ENCODE measurements around the gene DDX23. TPM values are rescaled to one million over a fixed set of nuclear protein-coding genes. Genes with fewer than 3 reads are reported as not detected.

The DDX23 gene
- total and polyA plus RNA-seq, 3 experiments from 2014 or later = 51.0 to 148 (median 147) TPM

DNA sequence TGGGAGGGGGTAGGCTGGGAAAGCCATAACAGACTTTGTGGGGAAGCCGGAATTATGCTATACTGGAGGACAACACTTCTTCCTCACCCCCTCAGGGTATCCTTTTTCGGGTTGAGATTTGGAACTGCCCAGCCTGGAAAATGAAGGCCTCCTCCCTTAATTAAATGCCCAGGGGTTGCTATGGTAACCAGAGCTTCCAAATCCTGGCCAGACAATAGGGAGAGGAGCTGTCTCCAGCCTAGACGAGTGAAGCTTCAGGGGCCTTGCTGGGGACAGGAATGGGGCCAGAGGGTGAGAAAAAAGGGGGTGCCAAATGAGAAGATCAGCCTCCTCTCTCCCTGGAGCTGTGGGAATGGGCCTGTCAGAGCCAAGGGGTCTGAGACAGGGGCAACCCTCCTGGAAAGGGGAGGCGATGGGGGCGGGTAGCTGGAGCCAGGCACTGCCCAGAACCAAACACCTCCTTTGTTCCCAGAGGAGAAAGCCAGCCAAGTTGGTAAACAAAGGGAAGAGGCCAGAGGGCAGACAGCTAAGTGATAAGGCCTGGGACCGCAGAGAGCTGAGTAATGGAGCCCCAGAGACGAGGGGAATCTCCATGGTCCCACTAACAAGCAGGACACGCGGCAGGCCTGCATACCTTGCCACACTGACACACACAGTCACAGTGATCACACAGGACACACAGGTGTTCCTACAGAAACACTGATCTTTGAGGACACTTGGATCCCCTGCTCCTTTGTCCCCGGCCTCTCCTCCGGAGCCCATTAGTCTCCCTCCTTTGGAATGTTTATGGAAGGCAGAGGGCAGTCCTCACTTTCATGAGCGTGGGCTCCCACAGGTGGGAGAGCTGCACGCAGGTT lies 31.6 kb upstream of the DDX23 start:
- H3K4me1 ChIP-seq (ENCODE audit: insufficient read depth, low read length) = no peaks in the 10 kb centered on the region
- Mint-ChIP-seq H3K4me3 (no peak overlapping the region), H3K4me1 (peaks cover 0 to 2% (median 0%) of the 10 kb centered on the region in 3 donors), H3K27me3 (peaks cover 12 to 30% of the 10 kb centered on the region in 2 donors), H3K36me3 (peaks cover 0 to 3% (median 0%) of the 10 kb centered on the region in 3 donors), H3K9me3 (no peaks in the 10 kb centered on the region), H3K27ac (no peak overlapping the region)
- no peak overlapping the region for H3K27ac ChIP-seq (ENCODE audit: low read depth, low read length)
- ChIA-PET POLR2A (interaction anchor here (1.0 to 1.3 kb wide), 2 partner anchors 18 to 31 kb away, joined by 3 to 12 read pairs; partner anchors contain the start of genes DDX23 and RND1), CTCF (interaction anchor here (0.8 to 1.4 kb wide), 5 partner anchors 8 to 95 kb away, joined by 3 to 4 read pairs (median 3); partner anchors contain the start of gene WNT1)
- H3K36me3 ChIP-seq (ENCODE audit: insufficient read depth, low read length) = no peaks in the 10 kb centered on the region
- DNase-seq = no peak
- H3K27me3 ChIP-seq (ENCODE audit: insufficient read depth, low read length, poor library complexity, severe bottlenecking) = peaks cover 4% of the 10 kb centered on the region
- no peak overlapping the region for H3K4me3 ChIP-seq (ENCODE audit: low read length)
- H3K9me3 ChIP-seq (ENCODE audit: low read length) = no peaks in the 10 kb centered on the region

GRCh38 chr12:48882972-48883304 lies 31.0 kb upstream of the DDX23 start:
- Mint-ChIP-seq H3K4me3 (no peak overlapping the region), H3K27ac (no peak overlapping the region), H3K4me1 (peaks cover 0 to 2% (median 0%) of the 10 kb centered on the region in 3 donors), H3K9me3 (no peaks in the 10 kb centered on the region), H3K36me3 (peaks cover 0 to 3% (median 0%) of the 10 kb centered on the region in 3 donors), H3K27me3 (peaks cover 12 to 30% of the 10 kb centered on the region in 2 donors)
- POLR2A ChIA-PET = no interaction called here
- H3K27me3 ChIP-seq (ENCODE audit: insufficient read depth, low read length, poor library complexity, severe bottlenecking) = peaks cover 4% of the 10 kb centered on the region
- no peaks in the 10 kb centered on the region for H3K36me3 ChIP-seq (ENCODE audit: insufficient read depth, low read length)
- no peak for DNase-seq
- H3K4me3 ChIP-seq (ENCODE audit: low read length) = no peak overlapping the region
- CTCF ChIA-PET = interaction anchor here (0.8 to 1.4 kb wide), 3 partner anchors 9 to 95 kb away, joined by 3 to 4 read pairs (median 3); partner anchors contain the start of gene WNT1
- H3K27ac ChIP-seq (ENCODE audit: low read depth, low read length) = no peak overlapping the region
- no peaks in the 10 kb centered on the region for H3K4me1 ChIP-seq (ENCODE audit: insufficient read depth, low read length)
- no peaks in the 10 kb centered on the region for H3K9me3 ChIP-seq (ENCODE audit: low read length)

- Mint-ChIP-seq H3K27ac (no peak overlapping the region), H3K4me3 (peak overlapping the region in 1 of 7 donors; percentile 10), H3K36me3 (peaks cover 0 to 3% (median 0%) of the 10 kb centered on the region in 3 donors), H3K27me3 (peaks cover 12 to 30% of the 10 kb centered on the region in 2 donors), H3K9me3 (no peaks in the 10 kb centered on the region), H3K4me1 (peaks cover 0 to 2% (median 0%) of the 10 kb centered on the region in 3 donors)
- ChIA-PET POLR2A (no interaction called here), CTCF (interaction anchor here (1.1 to 2.1 kb wide), 3 partner anchors 8 to 29 kb away, joined by 5 to 10 read pairs (median 6); partner anchors contain the start of gene DDX23)
- no peak overlapping the region for H3K4me3 ChIP-seq (ENCODE audit: low read length)
- no peak overlapping the region for H3K27ac ChIP-seq (ENCODE audit: low read depth, low read length)
- DNase-seq = no peak
- no peaks in the 10 kb centered on the region for H3K4me1 ChIP-seq (ENCODE audit: insufficient read depth, low read length)
- H3K9me3 ChIP-seq (ENCODE audit: low read length) = no peaks in the 10 kb centered on the region
- no peaks in the 10 kb centered on the region for H3K36me3 ChIP-seq (ENCODE audit: insufficient read depth, low read length)
- H3K27me3 ChIP-seq (ENCODE audit: insufficient read depth, low read length, poor library complexity, severe bottlenecking) = peaks cover 4% of the 10 kb centered on the region
These were observed 30.3 kb upstream of the DDX23 start for GRCh38 chr12:48882315-48882687.

- Histone ChIP-seq H3K9me3 (ENCODE audit: low read length) (no peaks in the 10 kb centered on the region), H3K27ac (ENCODE audit: low read depth, low read length) (no peak overlapping the region), H3K36me3 (ENCODE audit: insufficient read depth, low read length) (no peaks in the 10 kb centered on the region), H3K4me1 (ENCODE audit: insufficient read depth, low read length) (no peaks in the 10 kb centered on the region), H3K27me3 (ENCODE audit: insufficient read depth, low read length, poor library complexity, severe bottlenecking) (peaks cover 4% of the 10 kb centered on the region), H3K4me3 (ENCODE audit: low read length) (no peak overlapping the region)
- Mint-ChIP-seq H3K27me3 (peaks cover 12 to 30% of the 10 kb centered on the region in 2 donors), H3K9me3 (no peaks in the 10 kb centered on the region), H3K4me3 (peak overlapping the region in 1 of 7 donors; percentile 10), H3K36me3 (peaks cover 0 to 3% (median 0%) of the 10 kb centered on the region in 3 donors), H3K4me1 (peaks cover 0 to 2% (median 0%) of the 10 kb centered on the region in 3 donors), H3K27ac (no peak overlapping the region)
- POLR2A ChIA-PET = no interaction called here
- CTCF ChIA-PET = interaction anchor here (1.1 to 2.1 kb wide), 3 partner anchors 9 to 29 kb away, joined by 5 to 10 read pairs (median 6); partner anchors contain the start of gene DDX23
- no peak for DNase-seq
These were observed 29.8 kb upstream of the DDX23 start for GRCh38 chr12:48881686-48882314.

DNA sequence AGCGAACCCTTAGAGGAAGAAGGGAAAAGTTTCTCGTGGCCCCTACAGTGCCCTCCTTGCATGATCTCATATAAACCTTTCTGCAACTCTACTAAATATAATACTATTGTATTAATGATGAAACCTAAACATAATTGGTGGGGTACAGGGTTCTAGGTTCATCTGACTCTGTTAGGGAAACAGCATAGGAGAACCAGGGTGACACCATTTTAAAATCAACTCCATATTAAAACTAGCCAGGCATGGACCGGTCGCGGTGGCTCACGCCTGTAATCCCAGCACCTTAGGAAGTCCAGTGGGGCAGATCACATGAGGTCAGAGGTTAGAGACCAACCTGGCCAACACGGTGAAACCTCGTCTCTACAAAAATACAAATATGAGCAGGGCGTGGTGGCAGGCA lies 28.7 kb upstream of the DDX23 start:
- Histone ChIP-seq H3K9me3 (ENCODE audit: low read length) (no peaks in the 10 kb centered on the region), H3K4me1 (ENCODE audit: insufficient read depth, low read length) (no peaks in the 10 kb centered on the region), H3K36me3 (ENCODE audit: insufficient read depth, low read length) (no peaks in the 10 kb centered on the region), H3K4me3 (ENCODE audit: low read length) (no peak overlapping the region), H3K27me3 (ENCODE audit: insufficient read depth, low read length, poor library complexity, severe bottlenecking) (peaks cover 4% of the 10 kb centered on the region), H3K27ac (ENCODE audit: low read depth, low read length) (no peak overlapping the region)
- POLR2A ChIA-PET = no interaction called here
- H3K36me3 Mint-ChIP-seq = peaks cover 0 to 3% (median 0%) of the 10 kb centered on the region in 3 donors
- no peak overlapping the region for H3K4me3 Mint-ChIP-seq
- peaks cover 12 to 30% of the 10 kb centered on the region in 2 donors for H3K27me3 Mint-ChIP-seq
- no peaks in the 10 kb centered on the region for H3K9me3 Mint-ChIP-seq
- DNase-seq = no peak
- H3K27ac Mint-ChIP-seq = no peak overlapping the region
- H3K4me1 Mint-ChIP-seq = peaks cover 0 to 2% (median 0%) of the 10 kb centered on the region in 3 donors
- CTCF ChIA-PET = interaction anchor here (1.3 to 2.1 kb wide), 3 partner anchors 10 to 28 kb away, joined by 5 to 10 read pairs (median 6); partner anchors contain the start of genes DDX23 and RND1

- peaks cover 0 to 2% (median 0%) of the 10 kb centered on the region in 3 donors for H3K4me1 Mint-ChIP-seq
- Histone ChIP-seq H3K4me1 (ENCODE audit: insufficient read depth, low read length) (no peaks in the 10 kb centered on the region), H3K36me3 (ENCODE audit: insufficient read depth, low read length) (no peaks in the 10 kb centered on the region), H3K4me3 (ENCODE audit: low read length) (no peak overlapping the region), H3K9me3 (ENCODE audit: low read length) (no peaks in the 10 kb centered on the region), H3K27ac (ENCODE audit: low read depth, low read length) (no peak overlapping the region), H3K27me3 (ENCODE audit: insufficient read depth, low read length, poor library complexity, severe bottlenecking) (peaks cover 4% of the 10 kb centered on the region)
- peaks cover 12 to 30% of the 10 kb centered on the region in 2 donors for H3K27me3 Mint-ChIP-seq
- H3K36me3 Mint-ChIP-seq = peaks cover 0 to 3% (median 0%) of the 10 kb centered on the region in 3 donors
- ChIA-PET CTCF (interaction anchor here (0.7 to 1.5 kb wide), 2 partner anchors 12 to 26 kb away, joined by 3 to 4 read pairs; no protein-coding TSS in a partner anchor), POLR2A (interaction anchor here (0.6 kb wide), 1 partner anchor 13 kb away, joined by 3 read pairs; the partner anchor contains the start of gene RND1)
- no peak overlapping the region for H3K4me3 Mint-ChIP-seq
- no peaks in the 10 kb centered on the region for H3K9me3 Mint-ChIP-seq
- no peak overlapping the region for H3K27ac Mint-ChIP-seq
- DNase-seq = no peak
These were observed 26.6 kb upstream of the DDX23 start for GRCh38 chr12:48878548-48878947.

DNA sequence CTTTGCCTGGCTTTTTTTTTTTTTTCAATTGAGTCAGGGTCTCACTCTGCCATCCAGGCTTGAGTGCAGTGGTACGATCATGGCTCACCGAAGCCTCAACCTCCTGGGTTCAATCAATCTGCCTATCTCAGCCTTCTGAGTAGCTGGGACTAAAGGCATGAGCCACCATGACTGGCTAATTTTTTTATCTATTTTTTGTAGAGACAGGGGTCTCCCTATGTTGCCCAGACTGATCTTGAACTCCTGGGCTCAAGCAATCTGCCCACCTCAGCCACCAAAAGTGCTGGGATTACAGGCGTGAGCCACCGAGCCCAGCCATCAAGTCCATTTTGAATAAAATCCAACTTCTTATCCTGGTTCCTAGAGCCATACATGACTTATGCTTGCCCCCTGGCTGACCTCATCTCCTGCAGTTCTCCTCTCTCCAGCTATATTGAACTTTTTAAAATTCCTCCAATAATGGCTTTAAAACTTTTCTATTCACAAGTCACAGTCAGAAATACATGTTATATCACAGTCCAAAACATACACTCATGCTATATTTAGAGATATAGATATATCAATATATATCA lies 24.1 kb upstream of the DDX23 start:
- Mint-ChIP-seq H3K4me1 (no peaks in the 10 kb centered on the region), H3K4me3 (no peak overlapping the region), H3K9me3 (no peaks in the 10 kb centered on the region), H3K36me3 (peaks cover 0 to 3% (median 0%) of the 10 kb centered on the region in 3 donors), H3K27me3 (peaks cover 2 to 12% of the 10 kb centered on the region in 2 donors), H3K27ac (peak overlapping the region in 1 of 8 donors; percentile 38)
- no peak overlapping the region for H3K27ac ChIP-seq (ENCODE audit: low read depth, low read length)
- no peaks in the 10 kb centered on the region for H3K9me3 ChIP-seq (ENCODE audit: low read length)
- ChIA-PET CTCF (interaction anchor here (0.7 kb wide), 1 partner anchor 61 kb away, joined by 3 read pairs; no protein-coding TSS in a partner anchor), POLR2A (interaction anchor here (0.6 kb wide), 1 partner anchor 58 kb away, joined by 3 read pairs; no protein-coding TSS in a partner anchor)
- DNase-seq = no peak
- no peaks in the 10 kb centered on the region for H3K36me3 ChIP-seq (ENCODE audit: insufficient read depth, low read length)
- no peak overlapping the region for H3K4me3 ChIP-seq (ENCODE audit: low read length)
- no peaks in the 10 kb centered on the region for H3K4me1 ChIP-seq (ENCODE audit: insufficient read depth, low read length)
- no peaks in the 10 kb centered on the region for H3K27me3 ChIP-seq (ENCODE audit: insufficient read depth, low read length, poor library complexity, severe bottlenecking)

All from CD8-positive, alpha-beta memory T cell (primary cell).